GM08714 (cell line): ENCODE measurements around the gene CNGA3.
"Not testable (repeated sequence)": the region's sequence is repeated elsewhere in the genome, so short reads cannot be mapped to it uniquely, and the experiment has no call there.

Experiments
- H3K4me3 ChIP-seq: fragments of 200-500 bp; sonication (Bioruptor generic); 2 replicates; pipeline ENCODE4 v1.5.1; 2014; ENCODE audit warnings: mild to moderate bottlenecking, low read length, inconsistent platforms
- ZNF274 ChIP-seq: IDR thresholded peaks from 2 replicates; pipeline ENCODE4 v1.6.1; 2012; ENCODE audit warnings: mild to moderate bottlenecking, low read depth, low read length

Gene CNGA3

GRCh38 chr2:98416383-98417159 lies 70.3 kb downstream of the CNGA3 start:
- no peak overlapping the region for H3K4me3 ChIP-seq
- TF ChIP-seq ZNF274 = no peak

- no peak overlapping the region for H3K4me3 ChIP-seq
- no peak for TF ChIP-seq ZNF274
These were observed 73.3 kb downstream of the CNGA3 start for GRCh38 chr2:98419544-98419943.

GRCh38 chr2:98419977-98420725 lies 73.9 kb downstream of the CNGA3 start:
- no peak overlapping the region for H3K4me3 ChIP-seq
- TF ChIP-seq ZNF274 = no peak

- no peak for TF ChIP-seq ZNF274
- no peak overlapping the region for H3K4me3 ChIP-seq
These were observed 76.2 kb downstream of the CNGA3 start for GRCh38 chr2:98422449-98422848.

GRCh38 chr2:98426771-98427170 lies 80.5 kb downstream of the CNGA3 start:
- no peak for TF ChIP-seq ZNF274
- H3K4me3 ChIP-seq = no peak overlapping the region

GRCh38 chr2:98432145-98432544 lies 85.9 kb downstream of the CNGA3 start:
- H3K4me3 ChIP-seq = no peak overlapping the region

GRCh38 chr2:98433363-98433964 lies 87.2 kb downstream of the CNGA3 start:
- no peak overlapping the region for H3K4me3 ChIP-seq
- no peak for TF ChIP-seq ZNF274

More at GRCh38 chr2:98432145-98432544, 85.9 kb downstream of the CNGA3 start:
- TF ChIP-seq ZNF274 = no peak

- no peak for TF ChIP-seq ZNF274
- H3K4me3 ChIP-seq = no peak overlapping the region
These were observed 88.2 kb downstream of the CNGA3 start for GRCh38 chr2:98434492-98434891.

- not testable (repeated sequence) for H3K4me3 ChIP-seq
These were observed 89.4 kb downstream of the CNGA3 start for GRCh38 chr2:98435670-98436069.

GRCh38 chr2:98436734-98437133 lies 90.5 kb downstream of the CNGA3 start:
- H3K4me3 ChIP-seq = no peak overlapping the region
- no peak for TF ChIP-seq ZNF274

GRCh38 chr2:98438190-98439133 lies 92.2 kb downstream of the CNGA3 start:
- TF ChIP-seq ZNF274 = no peak
- no peak overlapping the region for H3K4me3 ChIP-seq

- no peak overlapping the region for H3K4me3 ChIP-seq
These were observed 95.6 kb downstream of the CNGA3 start for GRCh38 chr2:98441706-98442450.

GRCh38 chr2:98442488-98442887 lies 96.2 kb downstream of the CNGA3 start:
- no peak overlapping the region for H3K4me3 ChIP-seq
- no peak for TF ChIP-seq ZNF274

More at GRCh38 chr2:98441706-98442450, 95.6 kb downstream of the CNGA3 start:
- TF ChIP-seq ZNF274 = no peak
